GM12878 (cell line): ENCODE data around the gene LCOR. TPM values are rescaled to one million over a fixed set of nuclear protein-coding genes. Genes with fewer than 3 reads are reported as not detected.

Experiments used
- ATAC-seq: fragments of 200-7000 bp; cut with Tn5 transposase; 3 replicates; pipeline ENCODE4 v1.9.1; 2020; ENCODE audit warnings: mild to moderate bottlenecking, moderate library complexity
- BruUV-seq: library from RNA; stranded (reverse); fragments of 400-500 nt; replicated peaks from 2 replicates; lab custom pipeline; 2021; lab: Mats Ljungman, UMichigan
- CTCF ChIA-PET: fragments of 300-600 bp; sonication (Branson Sonifier 250); formaldehyde crosslinking; extraction: SDS; loops from one replicate; lab custom pipeline; 2021; ENCODE audit warnings: inconsistent platforms; lab: Yijun Ruan, JAX
- POLR2A ChIA-PET: fragments of 350-600 bp; formaldehyde crosslinking; extraction: SDS; loops from one replicate; lab custom pipeline; 2021; ENCODE audit warnings: inconsistent platforms; lab: Charles Lee
- RAD21 ChIA-PET: fragments of 300-600 bp; sonication (Branson Sonifier 250); formaldehyde crosslinking; loops from one replicate; lab custom pipeline; 2023; ENCODE audit warnings: antibody characterized with exemption; ENCODE audit not compliant: unreplicated experiment; lab: Charles Lee
- SMC1A ChIA-PET: fragments of 300-600 bp; sonication (Branson Sonifier 250); formaldehyde crosslinking; loops from one replicate; lab custom pipeline; 2023; ENCODE audit not compliant: unreplicated experiment, uncharacterized antibody; lab: Charles Lee
- DNase-seq: peaks from one replicate; pipeline ENCODE4 v3.0.0-alpha.2; 2011; ENCODE audit warnings: low read depth, low spot score
- FAIRE-seq: peaks from 3 replicates; lab custom pipeline; 2011; peaks lifted over from hg19 to GRCh38; lab: Jason Lieb, UNC
- H2AFZ ChIP-seq: 2 replicates; pipeline ENCODE4 v1.6.0; 2011; ENCODE audit warnings: low read depth, low read length, control low read depth; ENCODE audit not compliant: control insufficient read depth
- H3K27ac ChIP-seq: 2 replicates; pipeline ENCODE4 v1.5.1; 2011; ENCODE audit warnings: control low read depth; ENCODE audit not compliant: control insufficient read depth, insufficient read depth
- H3K27me3 ChIP-seq, 2 experiments: replicated peaks in 1 of 2; 2 replicates each; pipeline versions ENCODE4 v1.6.0 to v1.6.1; 2011; ENCODE audit warnings: low read length in 1 of 2; ENCODE audit not compliant: control insufficient read depth in 2 of 2, insufficient read depth in 2 of 2
- H3K36me3 ChIP-seq, 2 experiments: 2 replicates each; pipeline ENCODE4 v1.5.1; 2011; ENCODE audit warnings: low read length in 1 of 2; ENCODE audit not compliant: control insufficient read depth in 2 of 2, insufficient read depth in 2 of 2
- H3K4me1 ChIP-seq: 2 replicates; pipeline ENCODE4 v1.6.1; 2011; ENCODE audit warnings: mild to moderate bottlenecking, low read length, moderate library complexity, mixed read lengths; ENCODE audit not compliant: control insufficient read depth, insufficient read depth
- H3K4me2 ChIP-seq: 2 replicates; pipeline ENCODE4 v1.6.0; 2011; ENCODE audit warnings: control low read depth; ENCODE audit not compliant: control insufficient read depth, insufficient read depth
- H3K4me3 ChIP-seq: fragments of 200-600 bp; sonication (generic); 2 replicates; pipeline ENCODE4 v1.5.1; 2016
- H3K79me2 ChIP-seq: 2 replicates; pipeline ENCODE4 v1.6.0; 2011; ENCODE audit warnings: low read length; ENCODE audit not compliant: control insufficient read depth, insufficient read depth
- H3K9ac ChIP-seq: 2 replicates; pipeline ENCODE4 v1.8.0; 2011; ENCODE audit warnings: low read length, control low read depth, mixed read lengths; ENCODE audit not compliant: control insufficient read depth, insufficient read depth
- H3K9me3 ChIP-seq: replicated peaks from 3 replicates; pipeline ENCODE4 v1.5.1; 2011; ENCODE audit warnings: mild to moderate bottlenecking, low read length; ENCODE audit not compliant: control insufficient read depth, insufficient read depth
- H4K20me1 ChIP-seq: 2 replicates; pipeline ENCODE4 v1.6.0; 2011; ENCODE audit not compliant: control insufficient read depth, insufficient read depth
- ASH2L ChIP-seq: fragments of 300-600, 200-600 bp; sonication (generic); IDR thresholded peaks from 2 replicates; pipeline ENCODE4 v1.6.1; 2017; ENCODE audit warnings: low read depth, mild to moderate bottlenecking, borderline replicate concordance
- ATF2 ChIP-seq: IDR thresholded peaks from 2 replicates; pipeline ENCODE4 v1.6.1; 2012; ENCODE audit warnings: low read length, inconsistent platforms
- BCLAF1 ChIP-seq: fragments of 450-650 bp; IDR thresholded peaks from 2 replicates; pipeline ENCODE4 v1.6.1; 2017; ENCODE audit warnings: antibody characterized with exemption, mild to moderate bottlenecking, moderate library complexity
- BRCA1 ChIP-seq: IDR thresholded peaks from 2 replicates; pipeline ENCODE4 v1.6.1; 2011; ENCODE audit warnings: low read depth, low read length, improper control_type of control experiment
- CBX5 ChIP-seq: sonication (generic); IDR thresholded peaks from 2 replicates; pipeline ENCODE4 v1.6.1; 2016; ENCODE audit warnings: low read depth, moderate library complexity, mild to moderate bottlenecking, inconsistent platforms
- EGR1 ChIP-seq, 2 experiments: IDR thresholded peaks; 1 replicate in 1 of 2; 2 replicates in 1 of 2; pipeline ENCODE4 v1.6.1; 2011 to 2012; ENCODE audit warnings: low read depth in 2 of 2, low read length in 2 of 2, borderline replicate concordance in 1 of 2, mild to moderate bottlenecking in 1 of 2, moderate library complexity in 1 of 2
- JUNB ChIP-seq: IDR thresholded peaks from 2 replicates; pipeline ENCODE4 v1.6.1; 2016; ENCODE audit warnings: antibody characterized with exemption, mild to moderate bottlenecking
- MYB ChIP-seq: fragments of 150-350 bp; IDR thresholded peaks from 2 replicates; pipeline ENCODE4 v1.6.1; 2014; ENCODE audit warnings: mild to moderate bottlenecking, low read depth, low read length, borderline replicate concordance
- RAD21 ChIP-seq: IDR thresholded peaks from 2 replicates; pipeline ENCODE4 v1.6.1; 2011; ENCODE audit warnings: mild to moderate bottlenecking, low read depth, low read length, moderate library complexity; ENCODE audit not compliant: insufficient read depth
- RBBP5 ChIP-seq: fragments of 200-600 bp; sonication (generic); conservative IDR thresholded peaks from 2 replicates; pipeline ENCODE4 v1.6.1; 2016
- SIN3A ChIP-seq: IDR thresholded peaks from 2 replicates; pipeline ENCODE4 v1.6.1; 2012; ENCODE audit warnings: low read depth, low read length, improper control_type of control experiment
- ZBTB4 ChIP-seq: fragments of 450-650 bp; formaldehyde crosslinking; IDR thresholded peaks from 2 replicates; pipeline ENCODE4 v1.4.0; 2022; ENCODE audit warnings: mild to moderate bottlenecking, moderate library complexity
- ZNF592 ChIP-seq: fragments of 450-650 bp; IDR thresholded peaks from 2 replicates; pipeline ENCODE4 v1.6.1; 2017; ENCODE audit warnings: mild to moderate bottlenecking, moderate library complexity
- WGBS: methylation state at CpG from one replicate; pipeline ENCODE4 v1.1.6; 2016; ENCODE audit warnings: low lambda C conversion rate; ENCODE audit not compliant: insufficient replicate concordance, insufficient coverage; ENCODE audit errors: missing lambda C conversion rate; 5-methylcytosine and 5-hydroxymethylcytosine counted together
- in situ Hi-C: fragments of 300-500 bp; cut with MboI; formaldehyde crosslinking; loops from 9 replicates; pipeline ENCODE4 v1.14.3; 2018; ENCODE audit warnings: mixed read lengths
- intact Hi-C: fragments of 100-400 bp; cut with micrococcal nuclease; formaldehyde crosslinking; loops from one replicate; pipeline ENCODE4 v1.14.2; 2022; ENCODE audit not compliant: unreplicated experiment
- polyA plus RNA-seq, 11 experiments: library from polyadenylated mRNA; depleted of rRNA in 4 of 11; unstranded in 6 of 11; stranded (reverse) in 5 of 11; fragments of >200 nt; fragmentation: Nextera tagmentation in 4 of 11; fragmentation: Illumina TruSeq in 1 of 11; extraction: Ambion mirVana in 4 of 11; extraction: Trizol in 1 of 11; gene quantifications; 1 replicate in 1 of 11; 2 replicates in 10 of 11; pipeline versions ENCODE4 v1.2.1 to v1.2.3, GENCODE V29; 2011 to 2016; ENCODE audit warnings: inconsistent platforms in 2 of 11, missing spikeins in 2 of 11, low read depth in 1 of 11
- total RNA-seq, 4 experiments: library from RNA; depleted of rRNA in 3 of 4; stranded (reverse); fragments of >200 nt in 3 of 4; fragmentation: Illumina TruSeq in 1 of 4; extraction: Trizol in 1 of 4; gene quantifications; 2 replicates each; pipeline versions ENCODE4 v1.2.1 to v1.2.3, GENCODE V29; 2013 to 2021

The LCOR gene
- total and polyA plus RNA-seq, 10 of the 15 experiments (the other 5 are each of a cell fraction or from before 2014, with no cell fraction given), result 1.6 to 22.0 (median 13.2) TPM

GRCh38 chr10:97006364-97006763 is 174.3 kb downstream of the LCOR start:
- POLR2A ChIA-PET, result no interaction called here
- Histone ChIP-seq H3K4me1 (no peaks in the 10 kb centered on the region; the same call in 1 of the 2 replicates), H3K27me3 (no peaks in the 10 kb centered on the region), H3K9ac (no peak overlapping the region), H3K36me3 (no peaks in the 10 kb centered on the region), H3K9me3 (peaks cover 2% of the 10 kb centered on the region; the same call in 2 of the 3 replicates), H4K20me1 (no peaks in the 10 kb centered on the region), H2AFZ (no peak overlapping the region), H3K4me2 (no peak overlapping the region), H3K4me3 (no peak overlapping the region), H3K79me2 (no peaks in the 10 kb centered on the region), H3K27ac (no peak overlapping the region)
- ATAC-seq (no peak), FAIRE-seq (no peak), DNase-seq (no peak)
- in situ Hi-C loops, result no loop called here
- SMC1A ChIA-PET, result interaction anchor here (1.5 kb wide), 1 partner anchor 10 kb away, joined by 4 read pairs; no protein-coding TSS in a partner anchor
- intact Hi-C loops, result no loop called here
- 23% methylated on average over 6 of the region's 6 CpGs for WGBS
- CTCF ChIA-PET, result no interaction called here
- no TSS peak for BruUV-seq
- RAD21 ChIA-PET, result no interaction called here
- TF ChIP-seq MYB (no peak), ZBTB4 (CRISPR knock-in tag) (no peak), ZNF592 (no peak), BRCA1 (no peak), ASH2L (no peak), RAD21 (no peak), SIN3A (no peak), EGR1 (IDR thresholded peaks at IDR 0.05; ENCODE audit: borderline replicate concordance in 1 of 2, low read depth in 2 of 2, low read length in 2 of 2) (no peak), CBX5 (no peak), BCLAF1 (no peak), RBBP5 (no peak), JUNB (no peak), ATF2 (no peak)
